GM12872 (cell line): Measurements from ENCODE around the gene HERC2.

Experiments
- TF ChIP-seq, protein P1 (sequence below): IDR thresholded peaks from 3 replicates; pipeline ENCODE4 v1.5.1; 2011; ENCODE audit warnings: low read depth, mild to moderate bottlenecking, low read length, moderate library complexity; ENCODE audit not compliant: insufficient read depth

The HERC2 gene

GRCh38 chr15:28178290-28178689, 143.7 kb downstream of the HERC2 start:
- TF ChIP-seq, protein P1, sequence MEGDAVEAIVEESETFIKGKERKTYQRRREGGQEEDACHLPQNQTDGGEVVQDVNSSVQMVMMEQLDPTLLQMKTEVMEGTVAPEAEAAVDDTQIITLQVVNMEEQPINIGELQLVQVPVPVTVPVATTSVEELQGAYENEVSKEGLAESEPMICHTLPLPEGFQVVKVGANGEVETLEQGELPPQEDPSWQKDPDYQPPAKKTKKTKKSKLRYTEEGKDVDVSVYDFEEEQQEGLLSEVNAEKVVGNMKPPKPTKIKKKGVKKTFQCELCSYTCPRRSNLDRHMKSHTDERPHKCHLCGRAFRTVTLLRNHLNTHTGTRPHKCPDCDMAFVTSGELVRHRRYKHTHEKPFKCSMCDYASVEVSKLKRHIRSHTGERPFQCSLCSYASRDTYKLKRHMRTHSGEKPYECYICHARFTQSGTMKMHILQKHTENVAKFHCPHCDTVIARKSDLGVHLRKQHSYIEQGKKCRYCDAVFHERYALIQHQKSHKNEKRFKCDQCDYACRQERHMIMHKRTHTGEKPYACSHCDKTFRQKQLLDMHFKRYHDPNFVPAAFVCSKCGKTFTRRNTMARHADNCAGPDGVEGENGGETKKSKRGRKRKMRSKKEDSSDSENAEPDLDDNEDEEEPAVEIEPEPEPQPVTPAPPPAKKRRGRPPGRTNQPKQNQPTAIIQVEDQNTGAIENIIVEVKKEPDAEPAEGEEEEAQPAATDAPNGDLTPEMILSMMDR: no peak

DNA sequence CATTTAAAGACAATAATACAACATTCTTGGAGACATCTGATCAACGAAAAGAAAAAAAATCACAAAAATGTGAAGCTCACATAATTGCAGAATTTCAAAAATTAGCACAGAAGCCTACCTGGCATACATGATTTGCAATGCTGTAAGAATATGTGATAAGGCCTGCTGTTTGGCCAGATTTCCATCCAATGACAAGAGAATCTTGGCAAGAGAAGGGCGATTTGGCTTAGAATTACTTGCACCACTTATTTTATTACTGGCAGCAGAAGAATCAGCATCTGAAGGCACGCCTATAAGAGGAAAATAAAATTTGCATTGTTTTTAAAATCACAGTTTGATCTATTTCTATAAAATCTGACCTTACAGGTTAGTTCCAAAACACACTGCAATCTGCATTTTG, 152.6 kb downstream of the HERC2 start:
- TF ChIP-seq, protein P1: no peak

GRCh38 chr15:28167042-28167441, 154.9 kb downstream of the HERC2 start:
- TF ChIP-seq, protein P1: no peak

DNA sequence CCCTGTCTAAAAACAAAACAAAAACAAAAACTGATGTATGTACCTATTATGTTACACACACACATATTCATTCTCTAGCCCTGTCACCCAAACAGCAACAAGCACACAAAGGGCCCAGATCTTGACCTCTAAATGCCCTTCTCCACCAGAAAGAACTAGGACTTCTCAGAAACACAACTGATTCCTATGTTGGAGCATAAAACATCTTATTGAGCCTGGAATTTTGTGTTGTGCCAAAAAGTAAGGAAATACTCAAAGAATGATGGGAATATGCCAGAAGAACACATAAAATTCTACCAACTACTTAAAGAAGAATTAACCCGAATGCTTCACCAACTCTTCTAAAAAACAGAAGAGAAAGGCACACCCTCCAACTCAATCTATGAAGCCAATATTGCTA, 156.2 kb downstream of the HERC2 start:
- TF ChIP-seq, protein P1: no peak

GRCh38 chr15:28164876-28165275, 157.1 kb downstream of the HERC2 start:
- TF ChIP-seq, protein P1: no peak

GRCh38 chr15:28154283-28154682, 167.7 kb downstream of the HERC2 start:
- TF ChIP-seq, protein P1: no peak

DNA sequence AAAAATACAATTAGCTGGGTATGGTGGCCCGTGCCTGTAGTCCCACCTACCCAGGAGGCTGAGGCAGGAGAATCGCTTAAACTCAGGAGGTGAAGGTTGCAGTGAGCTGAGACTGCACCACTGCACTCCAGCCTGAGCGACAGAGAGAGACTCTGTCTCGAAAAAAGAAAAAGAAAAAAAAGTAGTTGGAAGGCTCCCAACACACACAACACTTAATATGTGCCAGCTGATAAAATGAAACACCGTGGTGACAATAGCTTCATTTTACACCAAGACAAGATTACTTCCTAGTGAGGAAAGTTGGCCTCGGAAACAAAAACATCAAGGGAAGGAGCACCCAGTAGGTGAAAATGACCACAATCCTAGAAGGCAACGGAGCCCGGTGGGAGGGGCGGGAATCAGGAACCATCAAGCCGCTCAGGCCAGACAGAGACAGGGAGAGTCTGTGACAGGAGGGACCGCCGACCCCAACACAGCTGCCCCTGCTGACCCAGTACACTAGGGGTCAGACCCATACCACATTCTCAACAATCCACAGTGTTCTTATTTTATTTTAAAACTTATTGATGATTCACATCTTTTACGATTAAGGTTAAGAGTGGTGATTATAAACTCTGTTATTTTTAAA, 168.4 kb downstream of the HERC2 start:
- TF ChIP-seq, protein P1: no peak
